GM21390 (cell line): ENCODE results near the gene NEDD4L.
"Not testable (repeated sequence)": the region's sequence is repeated elsewhere in the genome, so short reads cannot be mapped to it uniquely, and the experiment has no call there.

Experiments
- ATAC-seq: cut with Tn5 transposase; IDR thresholded peaks from one replicate; pipeline ENCODE4 v1.9.1; 2021; ENCODE audit not compliant: unreplicated experiment

Gene NEDD4L

GRCh38 chr18:58362027-58362575 lies 318.1 kb downstream of the NEDD4L start:
- no peak for ATAC-seq

DNA sequence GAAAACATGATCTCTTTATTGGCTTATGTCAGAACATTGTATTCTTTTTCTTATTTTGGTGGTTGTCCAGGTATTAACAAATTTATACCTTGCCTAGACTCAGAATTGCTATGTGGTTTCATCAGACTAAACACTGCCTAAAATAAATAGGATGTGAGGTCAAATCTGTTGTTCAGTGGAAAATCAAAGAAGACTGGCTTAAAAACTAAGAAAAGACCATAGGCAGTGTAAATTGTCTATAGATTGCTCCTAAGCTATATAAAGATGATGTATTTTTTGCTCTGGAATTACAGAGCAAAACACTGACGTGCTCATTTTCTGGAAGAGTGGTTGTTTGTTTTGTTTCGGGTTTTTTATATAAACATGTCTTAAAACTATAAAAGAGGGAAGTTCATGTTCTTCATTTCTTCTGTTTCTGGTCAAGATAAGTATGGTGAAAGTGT lies 318.8 kb downstream of the NEDD4L start:
- ATAC-seq, result no peak

DNA sequence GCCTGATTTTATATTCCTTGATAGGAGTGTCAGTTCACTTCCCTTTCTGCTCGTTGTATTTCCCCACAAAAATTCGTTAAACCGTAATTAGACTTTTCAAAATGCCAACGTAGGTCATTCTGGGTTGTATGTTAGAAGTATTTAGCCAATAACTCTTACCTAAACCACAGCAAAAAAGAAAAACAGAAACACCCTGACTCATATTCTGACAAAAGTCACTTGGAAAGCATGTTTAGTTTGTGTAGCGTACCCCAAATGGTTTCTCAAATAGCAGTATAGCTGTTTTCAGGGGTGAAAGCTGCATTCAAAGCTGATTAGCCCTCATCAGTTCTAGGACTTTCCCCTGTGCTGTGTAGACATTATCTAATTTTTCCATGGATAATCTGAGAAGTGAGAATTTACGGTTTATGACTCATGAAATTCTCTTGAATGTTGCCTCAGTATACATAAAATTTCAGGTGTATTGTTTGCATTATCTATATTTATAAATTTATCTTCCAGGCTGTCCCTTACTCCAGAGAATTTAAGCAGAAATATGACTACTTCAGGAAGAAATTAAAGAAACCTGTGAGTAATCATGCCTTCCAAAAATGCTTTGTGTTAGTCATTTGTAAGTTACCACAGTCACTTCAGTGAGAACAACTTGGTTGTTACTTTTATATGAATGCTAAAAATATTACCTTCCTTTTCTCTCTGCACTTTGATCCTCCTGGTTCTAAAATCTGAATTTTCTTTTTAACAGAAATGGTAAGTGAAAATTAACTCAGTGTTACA lies 319.9 kb downstream of the NEDD4L start:
- ATAC-seq, result no peak

- ATAC-seq, result no peak
Observed at GRCh38 chr18:58364876-58365528, 321.0 kb downstream of the NEDD4L start.

DNA sequence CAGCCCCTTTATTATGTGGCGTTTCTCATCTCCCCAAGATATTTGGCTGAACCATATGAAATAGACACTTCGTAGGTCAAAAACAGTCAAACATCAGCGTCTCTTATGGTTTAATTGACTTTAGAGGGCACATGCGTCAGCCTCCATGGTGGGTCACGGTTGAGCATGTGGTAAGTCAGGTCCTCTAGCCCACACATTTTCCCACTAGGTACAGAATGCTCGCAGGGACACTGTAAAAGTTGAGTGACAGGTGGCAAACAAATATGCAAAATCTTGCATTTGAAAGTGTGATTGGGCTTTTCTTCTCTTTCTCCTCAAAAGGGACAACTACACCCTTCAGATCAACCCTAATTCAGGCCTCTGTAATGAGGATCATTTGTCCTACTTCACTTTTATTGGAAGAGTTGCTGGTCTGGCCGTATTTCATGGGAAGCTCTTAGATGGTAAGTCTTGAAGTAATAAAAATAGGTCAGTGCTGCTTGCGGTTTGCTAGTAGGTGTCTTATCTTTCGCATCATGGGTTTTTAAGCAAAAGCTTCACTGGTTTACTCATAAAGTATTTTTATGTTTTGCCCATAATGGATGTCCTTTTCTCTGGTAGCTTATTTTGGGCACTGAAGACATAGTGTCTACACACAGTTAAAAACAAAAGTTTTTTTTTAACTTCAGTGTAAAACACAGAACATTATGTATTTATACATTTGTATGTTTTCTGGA lies 323.6 kb downstream of the NEDD4L start:
- no peak for ATAC-seq

GRCh38 chr18:58369616-58370015 lies 325.6 kb downstream of the NEDD4L start:
- ATAC-seq, result no peak

- no peak for ATAC-seq
Observed at GRCh38 chr18:58370038-58370580, 326.1 kb downstream of the NEDD4L start.

GRCh38 chr18:58370612-58371011 lies 326.6 kb downstream of the NEDD4L start:
- no peak for ATAC-seq

DNA sequence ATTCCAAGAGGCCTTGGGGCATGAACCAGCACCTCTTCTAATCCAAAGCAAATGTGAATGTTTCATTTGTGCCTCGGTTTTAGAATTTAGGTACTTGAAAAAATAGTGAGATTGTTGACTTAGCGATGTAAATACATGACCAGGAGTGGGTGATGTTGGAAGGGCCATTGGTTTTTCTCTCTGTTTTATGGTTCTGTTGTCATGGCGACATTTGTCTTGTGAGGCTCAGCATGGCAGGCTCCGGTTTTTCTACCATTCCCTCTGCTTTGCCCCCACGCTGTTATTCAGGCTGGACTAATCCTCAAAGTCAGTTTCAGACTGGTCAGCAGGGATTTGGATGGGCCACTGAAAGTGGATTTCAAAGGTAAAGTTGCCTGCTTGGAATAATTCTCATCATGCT lies 329.5 kb downstream of the NEDD4L start:
- no peak for ATAC-seq

DNA sequence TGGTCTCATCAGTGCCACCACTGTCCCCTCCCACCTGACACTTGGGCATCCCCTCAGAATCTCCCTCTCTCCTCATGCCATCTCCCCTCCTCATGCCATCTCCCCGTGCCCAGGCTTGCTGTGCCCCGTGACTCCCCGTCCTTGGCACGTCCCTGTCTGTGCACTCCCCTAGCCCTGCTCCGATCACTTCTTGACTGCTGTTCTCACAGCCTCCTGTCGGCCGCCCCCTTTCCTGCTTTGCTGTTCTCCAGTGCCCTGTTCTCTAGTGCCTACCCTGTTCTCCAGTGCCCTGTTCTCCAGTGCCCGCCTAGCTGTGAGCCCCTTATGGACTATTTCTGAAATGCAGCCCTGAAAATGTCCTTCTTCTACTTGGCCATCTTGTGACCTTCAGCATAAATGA lies 331.0 kb downstream of the NEDD4L start:
- no peak for ATAC-seq

- ATAC-seq, result no peak
Observed at GRCh38 chr18:58378411-58379379, 334.7 kb downstream of the NEDD4L start.

- ATAC-seq, result no peak
Observed at GRCh38 chr18:58379443-58379842, 335.4 kb downstream of the NEDD4L start.

GRCh38 chr18:58380113-58380512 lies 336.1 kb downstream of the NEDD4L start:
- ATAC-seq, result not testable (repeated sequence)

DNA sequence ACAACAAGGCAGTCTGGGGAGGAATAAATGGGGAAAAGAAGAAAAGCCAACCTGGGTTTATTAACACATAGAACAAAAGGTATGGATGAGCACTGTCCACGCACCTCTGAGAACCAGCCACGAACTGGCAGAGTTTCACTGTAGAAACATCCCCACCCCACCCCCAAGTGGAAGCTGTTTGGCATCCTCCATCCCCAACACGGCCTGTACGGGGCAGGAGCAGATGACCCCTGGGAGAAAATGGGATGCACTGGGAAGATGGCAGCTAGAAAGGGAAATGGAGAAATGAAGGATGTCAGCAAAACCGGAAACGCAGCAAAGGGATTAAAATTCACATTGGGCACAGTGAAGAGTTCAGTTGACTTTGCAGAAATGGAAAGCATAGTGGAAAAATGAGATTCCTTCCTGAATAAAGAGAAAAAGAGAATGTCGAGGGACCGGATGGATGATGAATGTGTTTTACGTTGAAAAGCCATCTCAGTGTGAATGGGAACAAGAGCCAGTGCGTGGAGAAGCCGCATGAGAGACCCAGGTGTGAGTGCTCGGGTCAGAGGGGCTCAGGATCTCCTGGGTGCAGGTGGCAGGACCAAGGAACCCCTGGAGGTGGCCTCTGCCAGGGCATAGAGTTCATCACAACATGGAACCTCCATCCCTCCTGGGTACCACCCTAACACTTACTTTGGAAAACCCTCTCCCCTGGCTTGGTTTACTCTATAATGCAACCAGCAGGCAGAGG lies 337.8 kb downstream of the NEDD4L start:
- ATAC-seq, result no peak

DNA sequence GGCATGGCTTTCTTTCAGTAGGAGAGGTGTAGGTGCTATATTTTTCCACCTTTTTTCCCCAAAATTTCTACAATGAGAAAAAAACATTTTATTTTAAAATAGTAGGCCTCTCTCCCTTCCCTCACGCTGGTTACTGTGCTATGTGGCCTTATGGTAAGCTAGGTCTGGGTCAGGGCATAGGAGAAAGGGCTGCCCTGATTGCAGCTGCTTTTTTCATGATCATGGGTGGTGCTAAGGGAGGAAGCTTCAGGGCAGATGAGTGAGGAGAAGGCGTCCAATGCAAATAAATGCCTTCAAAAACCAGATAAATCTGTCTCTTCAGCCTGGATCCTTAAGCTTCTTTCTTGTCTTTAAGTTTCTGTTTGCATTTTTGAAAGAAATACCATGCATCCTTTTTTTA lies 338.4 kb downstream of the NEDD4L start:
- ATAC-seq, result no peak

DNA sequence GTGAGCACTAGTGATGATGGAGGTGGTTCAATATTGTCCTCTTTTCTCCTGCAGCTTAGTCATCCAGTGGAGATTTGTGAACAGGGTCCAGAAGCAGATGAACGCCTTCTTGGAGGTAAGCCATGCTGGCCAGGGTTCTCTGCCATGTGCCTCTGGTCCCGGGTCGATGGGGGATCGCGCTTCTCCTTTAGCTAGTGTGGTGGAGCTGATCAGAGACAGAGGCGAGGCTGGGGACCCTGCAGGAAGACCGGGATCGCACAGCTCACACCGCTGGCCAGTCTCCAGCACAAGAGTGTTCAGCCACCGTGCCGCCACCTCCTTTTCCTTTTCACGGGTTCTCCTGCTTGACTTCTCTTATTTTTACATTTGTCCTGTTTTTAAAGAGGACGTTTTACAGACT lies 341.4 kb downstream of the NEDD4L start:
- ATAC-seq, result no peak

- ATAC-seq, result no peak
Observed at GRCh38 chr18:58386780-58387179, 342.8 kb downstream of the NEDD4L start.

DNA sequence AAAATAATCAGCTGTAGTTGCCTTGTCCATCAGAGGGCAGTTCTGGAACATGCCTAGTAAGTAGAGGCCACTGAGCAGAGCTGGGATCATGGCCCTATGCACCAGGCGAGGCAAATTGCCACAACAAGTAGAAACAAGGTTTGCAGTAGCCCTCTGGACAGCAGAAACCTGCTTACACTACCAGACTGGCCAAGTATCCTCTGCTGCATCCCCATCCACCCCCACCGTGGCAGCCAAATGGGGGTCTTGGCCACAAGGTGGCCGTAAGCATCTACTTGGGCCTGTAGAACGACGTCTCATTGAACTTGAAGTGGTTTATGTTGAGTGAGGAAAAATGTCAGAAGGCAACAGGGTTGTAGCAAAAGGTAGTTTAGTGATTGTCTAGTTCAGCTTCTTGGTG lies 343.7 kb downstream of the NEDD4L start:
- no peak for ATAC-seq

DNA sequence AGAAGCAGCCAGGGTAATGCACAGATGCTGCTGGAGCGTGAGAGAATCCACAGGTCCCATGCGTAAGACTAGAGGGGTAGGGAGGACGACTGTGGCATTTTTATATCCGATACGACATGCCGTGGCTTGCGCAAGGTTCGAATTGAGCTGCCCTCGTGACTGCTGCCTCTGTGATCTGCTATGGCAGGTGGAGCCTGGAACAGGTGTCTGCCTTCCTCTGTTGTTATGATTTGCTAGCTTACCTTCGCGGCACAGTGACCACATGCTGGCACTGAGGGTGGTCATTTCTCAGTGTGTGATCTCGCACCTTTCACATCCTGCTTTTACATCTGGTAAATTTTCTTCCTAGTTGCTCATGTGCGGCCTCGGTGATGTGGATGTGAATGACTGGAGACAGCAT lies 344.7 kb downstream of the NEDD4L start:
- ATAC-seq, result no peak

GRCh38 chr18:58389745-58390144 lies 345.7 kb downstream of the NEDD4L start:
- ATAC-seq, result no peak
